ENCODE data around the gene MUC5B.

DNA sequence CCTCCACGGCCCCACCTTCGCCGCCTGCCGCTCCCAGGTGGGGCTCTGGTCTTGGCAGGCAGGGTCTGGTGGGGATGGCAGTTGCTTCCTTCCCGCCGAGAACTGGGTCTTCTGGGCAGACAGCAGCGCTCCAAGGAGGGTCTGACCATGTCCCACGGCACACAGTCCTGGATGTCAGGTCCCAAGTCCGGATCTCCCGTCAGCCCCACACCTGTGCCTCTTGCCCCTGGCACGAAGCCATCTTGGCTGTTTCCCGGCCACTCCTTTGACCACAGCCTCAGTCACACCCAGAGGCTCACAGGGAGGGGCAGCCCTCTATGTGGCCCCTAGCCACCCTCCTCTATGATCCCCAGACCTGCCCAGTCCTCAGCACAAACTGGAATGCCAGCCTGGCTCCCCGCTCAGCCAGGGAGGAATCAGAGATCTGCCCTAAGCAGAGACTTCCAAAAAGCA, 14.3 kb downstream of the MUC5B start:
- TF ChIP-seq, protein P1, sequence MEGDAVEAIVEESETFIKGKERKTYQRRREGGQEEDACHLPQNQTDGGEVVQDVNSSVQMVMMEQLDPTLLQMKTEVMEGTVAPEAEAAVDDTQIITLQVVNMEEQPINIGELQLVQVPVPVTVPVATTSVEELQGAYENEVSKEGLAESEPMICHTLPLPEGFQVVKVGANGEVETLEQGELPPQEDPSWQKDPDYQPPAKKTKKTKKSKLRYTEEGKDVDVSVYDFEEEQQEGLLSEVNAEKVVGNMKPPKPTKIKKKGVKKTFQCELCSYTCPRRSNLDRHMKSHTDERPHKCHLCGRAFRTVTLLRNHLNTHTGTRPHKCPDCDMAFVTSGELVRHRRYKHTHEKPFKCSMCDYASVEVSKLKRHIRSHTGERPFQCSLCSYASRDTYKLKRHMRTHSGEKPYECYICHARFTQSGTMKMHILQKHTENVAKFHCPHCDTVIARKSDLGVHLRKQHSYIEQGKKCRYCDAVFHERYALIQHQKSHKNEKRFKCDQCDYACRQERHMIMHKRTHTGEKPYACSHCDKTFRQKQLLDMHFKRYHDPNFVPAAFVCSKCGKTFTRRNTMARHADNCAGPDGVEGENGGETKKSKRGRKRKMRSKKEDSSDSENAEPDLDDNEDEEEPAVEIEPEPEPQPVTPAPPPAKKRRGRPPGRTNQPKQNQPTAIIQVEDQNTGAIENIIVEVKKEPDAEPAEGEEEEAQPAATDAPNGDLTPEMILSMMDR (IDR thresholded peaks at IDR 0.05; ENCODE audit: insufficient read depth, low read length) = no peak
- TF ChIP-seq, protein P2, sequence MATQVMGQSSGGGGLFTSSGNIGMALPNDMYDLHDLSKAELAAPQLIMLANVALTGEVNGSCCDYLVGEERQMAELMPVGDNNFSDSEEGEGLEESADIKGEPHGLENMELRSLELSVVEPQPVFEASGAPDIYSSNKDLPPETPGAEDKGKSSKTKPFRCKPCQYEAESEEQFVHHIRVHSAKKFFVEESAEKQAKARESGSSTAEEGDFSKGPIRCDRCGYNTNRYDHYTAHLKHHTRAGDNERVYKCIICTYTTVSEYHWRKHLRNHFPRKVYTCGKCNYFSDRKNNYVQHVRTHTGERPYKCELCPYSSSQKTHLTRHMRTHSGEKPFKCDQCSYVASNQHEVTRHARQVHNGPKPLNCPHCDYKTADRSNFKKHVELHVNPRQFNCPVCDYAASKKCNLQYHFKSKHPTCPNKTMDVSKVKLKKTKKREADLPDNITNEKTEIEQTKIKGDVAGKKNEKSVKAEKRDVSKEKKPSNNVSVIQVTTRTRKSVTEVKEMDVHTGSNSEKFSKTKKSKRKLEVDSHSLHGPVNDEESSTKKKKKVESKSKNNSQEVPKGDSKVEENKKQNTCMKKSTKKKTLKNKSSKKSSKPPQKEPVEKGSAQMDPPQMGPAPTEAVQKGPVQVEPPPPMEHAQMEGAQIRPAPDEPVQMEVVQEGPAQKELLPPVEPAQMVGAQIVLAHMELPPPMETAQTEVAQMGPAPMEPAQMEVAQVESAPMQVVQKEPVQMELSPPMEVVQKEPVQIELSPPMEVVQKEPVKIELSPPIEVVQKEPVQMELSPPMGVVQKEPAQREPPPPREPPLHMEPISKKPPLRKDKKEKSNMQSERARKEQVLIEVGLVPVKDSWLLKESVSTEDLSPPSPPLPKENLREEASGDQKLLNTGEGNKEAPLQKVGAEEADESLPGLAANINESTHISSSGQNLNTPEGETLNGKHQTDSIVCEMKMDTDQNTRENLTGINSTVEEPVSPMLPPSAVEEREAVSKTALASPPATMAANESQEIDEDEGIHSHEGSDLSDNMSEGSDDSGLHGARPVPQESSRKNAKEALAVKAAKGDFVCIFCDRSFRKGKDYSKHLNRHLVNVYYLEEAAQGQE (IDR thresholded peaks at IDR 0.05; ENCODE audit: insufficient replicate concordance, low read depth) = no peak
- TF ChIP-seq GABPA (IDR thresholded peaks at IDR 0.05; ENCODE audit: low read depth) = no peak
